NCI-H2029 treated with DMSO at 0.1 percent for 48 hours (cell line): Measurements from ENCODE around the gene GPHN.

Experiments
- DNase-seq: peaks from one replicate; lab custom pipeline; 2025; lab: John Stamatoyannopoulos, UW

GPHN gene

DNA sequence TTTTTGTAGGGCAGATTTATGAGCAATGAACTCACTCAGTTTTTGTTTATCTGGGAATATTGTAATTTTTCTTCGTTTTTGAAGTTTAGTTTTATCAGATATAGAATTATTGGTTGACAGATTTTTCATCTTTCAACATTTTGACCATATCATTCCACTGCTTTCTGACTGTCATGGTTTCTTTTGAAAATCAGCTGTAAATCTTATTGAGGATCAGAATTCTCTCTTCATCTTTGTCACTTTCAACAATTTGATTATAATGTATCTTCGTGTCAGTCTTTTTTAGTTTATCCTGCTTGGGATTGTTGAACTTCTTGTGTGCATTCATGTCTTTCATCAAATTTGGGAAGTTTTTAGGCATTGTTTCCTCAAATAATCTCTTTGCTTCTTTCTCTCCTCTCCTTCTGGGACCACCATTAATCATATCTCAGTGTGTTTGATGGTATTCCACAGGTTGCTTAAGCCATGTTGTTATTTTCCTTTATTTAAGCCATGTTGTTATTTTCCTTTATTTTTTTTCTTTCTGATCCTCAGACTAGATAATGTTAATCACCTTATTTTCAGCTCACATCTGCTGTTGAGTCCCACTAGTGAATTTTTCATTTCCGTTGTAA lies 451.6 kb downstream of the GPHN start:
- no peak for DNase-seq

GRCh38 chr14:66965831-66966230 lies 457.9 kb downstream of the GPHN start:
- DNase-seq = no peak

DNA sequence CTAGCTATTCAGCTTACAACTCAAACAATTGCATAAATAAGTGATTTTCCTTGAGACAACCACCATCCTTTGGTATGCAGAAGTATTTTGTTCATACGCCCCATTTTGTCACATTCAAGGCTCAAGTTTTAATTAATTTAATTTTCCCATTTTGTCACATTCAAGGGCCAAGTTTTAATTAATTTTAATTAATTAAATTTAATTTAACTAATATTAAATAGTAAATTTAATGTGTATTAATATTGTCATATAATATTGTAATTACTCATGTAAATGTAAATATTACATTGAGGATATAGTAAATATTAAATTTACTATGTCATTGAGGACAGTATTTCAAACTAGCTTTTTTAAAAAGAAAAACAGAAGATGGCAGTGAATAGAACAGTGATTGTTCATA lies 464.5 kb downstream of the GPHN start:
- no peak for DNase-seq

GRCh38 chr14:66974397-66975025 lies 466.6 kb downstream of the GPHN start:
- DNase-seq = no peak

- no peak for DNase-seq
Observed at GRCh38 chr14:66975251-66975650, 467.3 kb downstream of the GPHN start.

DNA sequence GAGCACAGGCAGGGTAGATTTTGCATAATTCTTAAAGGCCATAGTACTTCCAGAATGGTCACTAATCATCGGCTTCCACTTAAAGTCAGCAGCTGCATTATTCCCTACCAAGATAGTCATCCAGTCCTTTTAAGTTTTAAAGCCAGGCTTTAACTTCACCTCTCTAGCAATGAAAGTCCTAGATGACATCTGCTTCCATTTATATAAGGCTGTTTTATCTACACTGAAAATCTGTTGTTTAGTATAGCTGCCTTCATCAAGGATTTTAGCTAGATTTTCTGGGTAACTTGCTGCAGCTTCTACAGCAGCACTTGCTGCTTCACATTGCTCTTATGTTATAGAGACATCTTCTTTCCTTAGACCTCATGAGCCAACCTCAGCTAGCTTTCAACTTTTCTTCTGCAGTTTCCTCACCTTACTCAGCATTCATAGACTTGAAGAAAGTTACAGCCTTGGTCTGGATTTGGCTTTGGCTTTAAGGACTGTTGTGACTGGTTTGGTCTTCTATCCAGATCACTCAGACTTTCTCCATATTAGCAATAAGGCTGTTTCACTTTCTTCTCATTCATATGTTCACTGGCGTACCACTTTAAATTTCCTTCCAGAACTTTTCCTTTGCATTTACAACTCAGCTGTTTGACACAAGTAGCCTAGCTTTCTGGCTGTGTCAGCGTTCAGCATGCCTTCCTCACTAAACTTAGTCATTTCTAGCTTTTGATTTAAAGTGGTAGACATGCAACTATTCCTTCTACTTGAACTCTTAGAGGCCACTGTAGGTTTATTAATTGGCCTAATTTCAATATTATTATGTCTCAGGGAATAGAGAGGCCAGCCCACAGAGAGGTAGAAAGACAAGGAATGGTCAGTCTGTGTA lies 471.4 kb downstream of the GPHN start:
- no peak for DNase-seq

GRCh38 chr14:66982247-66982646 lies 474.3 kb downstream of the GPHN start:
- no peak for DNase-seq

- DNase-seq = no peak
Observed at GRCh38 chr14:66992776-66993175, 484.8 kb downstream of the GPHN start.

DNA sequence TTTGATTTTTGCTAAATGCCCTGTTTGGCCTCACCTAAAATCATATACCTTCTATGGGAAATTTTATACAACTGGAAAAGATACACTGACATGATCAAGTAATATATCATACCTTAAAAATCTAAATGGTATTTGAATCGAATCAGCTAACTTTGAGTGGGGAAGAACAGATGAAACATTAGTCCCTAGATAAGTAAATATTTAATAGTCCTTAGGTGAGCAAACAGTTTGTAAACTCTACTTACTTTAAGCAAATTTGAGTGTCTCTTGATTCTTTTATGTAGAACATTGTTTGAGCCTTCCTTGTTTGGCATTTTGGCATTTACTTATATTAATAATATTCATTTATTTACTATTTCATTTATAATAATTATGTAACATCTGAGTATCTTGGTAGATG lies 485.6 kb downstream of the GPHN start:
- no peak for DNase-seq

DNA sequence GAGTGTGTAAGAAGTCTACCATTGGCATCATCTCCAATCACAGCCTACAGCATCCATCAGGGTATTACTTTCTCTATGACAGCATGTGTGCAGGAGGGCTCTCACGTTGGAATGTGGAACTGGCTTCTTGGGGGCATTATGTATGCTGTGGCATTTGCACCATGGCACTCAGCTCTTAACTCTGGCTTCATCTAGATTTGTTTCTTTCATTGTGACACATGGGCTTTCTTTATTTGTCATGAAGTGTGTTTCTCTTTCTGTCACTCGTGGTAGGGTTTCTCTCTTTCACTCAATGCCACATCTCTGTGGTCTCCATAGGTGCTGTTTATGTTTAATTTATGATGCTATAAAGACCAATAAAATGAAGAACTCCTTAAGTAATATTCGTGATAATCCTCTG lies 490.1 kb downstream of the GPHN start:
- no peak for DNase-seq

- no peak for DNase-seq
Observed at GRCh38 chr14:66999978-67000377, 492.0 kb downstream of the GPHN start.

DNA sequence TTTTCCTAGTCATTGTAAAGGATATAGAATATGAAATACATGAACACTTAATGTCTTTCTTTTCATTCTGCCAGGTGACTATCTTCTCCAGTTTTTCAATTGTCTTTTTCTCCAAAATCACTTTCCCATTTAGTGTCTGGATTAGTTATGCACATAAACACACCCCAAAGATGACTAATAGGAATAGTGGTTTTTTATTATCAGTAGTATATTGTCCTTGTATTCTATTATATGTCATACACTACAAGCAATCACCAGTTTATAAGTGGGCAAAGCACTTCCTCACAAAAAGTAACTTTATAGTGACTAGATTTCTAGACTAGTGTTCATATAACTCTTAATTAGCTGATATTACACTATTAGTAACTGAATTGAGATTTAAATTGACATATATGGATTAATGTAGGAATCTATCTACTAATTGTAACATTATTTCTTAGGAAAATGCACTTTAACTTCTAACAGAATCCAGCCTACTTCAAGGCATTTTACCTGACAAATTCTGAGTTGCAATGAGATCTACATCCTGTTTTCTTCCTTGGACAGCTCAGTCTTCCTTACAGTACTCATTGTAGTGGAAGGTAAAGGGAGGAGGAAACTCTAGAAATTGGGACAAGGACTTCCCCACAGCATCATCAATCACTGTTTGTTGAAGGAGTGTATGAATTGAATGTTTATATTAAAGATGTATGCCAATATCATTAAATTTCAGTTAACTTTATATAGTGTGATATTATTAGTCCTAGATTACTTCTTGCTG lies 495.2 kb downstream of the GPHN start:
- no peak for DNase-seq

- DNase-seq = no peak
Observed at GRCh38 chr14:67004521-67004920, 496.6 kb downstream of the GPHN start.

GRCh38 chr14:67010602-67011001 lies 502.7 kb downstream of the GPHN start:
- DNase-seq = no peak

DNA sequence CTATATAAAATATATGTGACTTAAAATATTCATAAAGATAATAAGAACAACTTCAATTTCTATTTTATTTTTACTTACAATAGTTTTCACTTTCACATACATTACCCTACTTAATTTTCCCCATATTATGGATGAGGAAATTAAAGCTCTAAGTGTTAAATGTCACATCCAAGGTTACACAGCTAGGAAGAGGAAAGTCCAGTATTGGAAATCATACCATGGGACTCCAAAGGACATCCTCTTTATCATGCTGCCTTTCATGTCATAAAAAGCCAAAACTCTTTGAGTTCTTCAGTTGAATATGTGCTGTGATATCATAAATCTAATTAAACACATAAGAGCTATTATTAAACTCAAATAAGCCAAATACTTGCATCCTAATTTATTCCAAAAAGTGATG lies 508.9 kb downstream of the GPHN start:
- no peak for DNase-seq

DNA sequence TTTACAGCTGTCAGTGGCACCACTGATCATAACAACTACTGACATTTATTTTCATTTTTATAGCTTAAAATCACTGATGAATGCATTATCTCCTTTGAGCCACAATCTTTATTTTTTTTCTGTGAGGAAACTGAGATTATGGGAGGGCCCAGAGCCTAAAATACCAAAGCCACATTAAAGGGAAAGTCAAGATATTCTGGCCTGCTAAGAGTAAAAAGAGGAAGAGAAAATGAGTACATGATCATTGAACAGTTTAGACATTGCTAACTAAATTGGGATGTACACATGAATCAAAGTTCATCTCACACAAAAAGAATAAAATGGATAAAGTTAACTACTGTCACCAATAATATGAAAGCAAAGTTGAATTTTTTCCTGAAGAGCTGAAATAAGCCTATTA lies 510.8 kb downstream of the GPHN start:
- no peak for DNase-seq

DNA sequence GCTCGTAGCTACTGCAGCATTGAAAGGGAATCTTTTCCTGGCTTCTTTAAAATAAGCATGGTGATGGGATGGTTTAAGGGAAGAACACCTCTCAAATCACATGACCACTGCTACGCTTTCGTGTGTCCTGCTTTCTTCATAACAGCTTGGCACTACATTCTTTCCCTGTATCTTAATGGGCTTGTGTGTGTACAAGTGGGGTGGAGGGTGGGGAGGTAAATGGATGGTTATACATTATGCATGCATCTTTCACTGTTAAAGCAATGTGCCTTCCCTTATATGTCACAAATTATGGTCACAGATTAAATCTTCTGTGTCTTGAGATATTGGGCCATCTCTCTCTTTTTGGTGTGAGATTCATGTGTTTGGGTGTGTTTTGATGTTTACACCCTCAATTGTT lies 511.8 kb downstream of the GPHN start:
- DNase-seq = no peak

DNA sequence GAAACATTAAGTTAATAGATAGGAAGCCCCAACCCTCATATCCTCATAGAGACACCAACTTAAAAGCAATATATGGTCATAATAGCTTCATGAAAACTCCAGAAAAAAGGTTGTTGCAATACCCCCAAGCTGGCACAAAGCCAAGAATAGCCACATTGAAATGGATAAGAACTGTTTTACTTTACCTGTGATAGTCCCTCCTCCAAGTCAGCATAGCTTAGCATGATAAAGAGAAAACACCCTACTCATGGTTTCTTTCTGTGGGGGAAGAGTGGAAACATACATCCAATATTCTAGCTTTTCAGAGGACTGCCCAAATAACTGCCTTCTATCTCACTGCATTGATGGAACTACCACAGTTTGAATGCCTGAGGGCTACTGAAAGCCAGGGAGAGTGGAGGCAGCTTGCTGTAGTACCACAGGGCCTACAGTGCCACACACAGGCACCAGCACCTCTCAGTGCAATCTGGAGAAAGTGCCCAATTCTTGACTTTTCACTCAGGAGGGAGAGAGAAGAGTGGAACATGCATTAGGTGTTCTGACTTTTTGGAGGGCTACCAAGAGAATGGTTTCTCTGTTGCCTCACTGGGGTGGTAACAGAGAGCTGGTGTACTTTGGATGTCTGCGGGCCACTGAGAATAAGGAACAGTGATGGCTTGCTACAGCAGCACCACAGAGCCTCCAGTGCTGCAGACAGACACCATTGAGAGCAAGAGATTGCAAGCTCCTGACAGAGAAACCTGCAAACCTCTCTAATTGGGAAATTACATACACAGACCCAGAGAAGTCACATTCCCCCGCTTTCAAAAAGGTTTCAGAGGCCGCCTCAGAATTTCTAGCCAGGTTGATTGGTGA lies 524.2 kb downstream of the GPHN start:
- DNase-seq = no peak

GRCh38 chr14:67045440-67045839 lies 537.5 kb downstream of the GPHN start:
- DNase-seq = no peak

DNA sequence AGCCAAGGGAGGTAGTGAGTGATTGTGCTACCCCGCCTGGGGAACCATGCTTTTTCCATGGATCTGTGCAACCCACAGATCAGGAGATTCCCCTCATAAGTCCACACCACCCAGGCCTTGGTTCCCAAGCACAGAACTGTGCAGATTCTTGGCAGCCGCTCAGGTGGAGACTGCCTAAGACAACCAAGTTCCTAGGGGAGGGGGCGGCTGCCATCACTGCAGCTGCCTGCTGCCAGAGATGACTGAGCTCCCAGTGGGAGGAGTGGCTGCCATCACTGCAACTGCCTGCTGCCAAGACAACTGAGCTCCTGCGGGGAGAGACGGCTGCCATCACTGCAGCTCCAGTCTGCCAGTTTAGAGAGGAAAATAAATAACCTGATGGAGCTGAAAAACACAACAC lies 542.9 kb downstream of the GPHN start:
- DNase-seq = no peak

DNA sequence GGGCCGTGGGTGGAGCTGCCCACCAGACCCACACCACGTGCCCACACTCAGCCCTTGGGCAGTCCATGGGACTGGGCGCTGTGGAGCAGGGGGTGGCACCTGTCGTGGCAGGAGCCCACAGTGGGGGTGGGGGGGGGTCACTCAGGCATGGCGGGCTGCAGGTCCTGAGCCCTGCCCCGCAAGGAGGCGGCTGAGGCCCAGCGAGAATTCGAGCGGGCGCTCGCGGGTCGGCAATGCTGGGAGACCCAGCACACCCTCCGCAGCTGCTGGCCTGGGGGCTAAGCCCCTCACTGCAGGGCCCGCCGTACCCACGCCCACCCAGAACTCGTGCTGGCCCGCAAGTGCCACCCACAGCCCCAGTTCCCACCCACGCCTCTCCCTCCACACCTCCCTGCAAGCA lies 548.7 kb downstream of the GPHN start:
- DNase-seq = no peak

GRCh38 chr14:67059596-67059995 lies 551.6 kb downstream of the GPHN start:
- DNase-seq = no peak
